HL-60 (cell line): Measurements from ENCODE around the gene KRT73.

Experiments used
- DNase-seq, 2 experiments: peaks; one replicate each; pipeline ENCODE4 v3.0.0-alpha.2; 2010 to 2020; ENCODE audit warnings: low read depth in 1 of 2, low spot score in 1 of 2
- H3K27ac ChIP-seq: fragments of 250-450 bp; sonication (Bioruptor Pico); replicated peaks from 2 replicates; pipeline ENCODE4 v1.5.1; 2020; ENCODE audit warnings: mild to moderate bottlenecking, moderate library complexity
- H3K27me3 ChIP-seq: fragments of 250-450 bp; sonication (Bioruptor Pico); 2 replicates; pipeline ENCODE4 v1.5.1; 2021; ENCODE audit warnings: mild to moderate bottlenecking, moderate library complexity; ENCODE audit not compliant: insufficient read depth, poor library complexity, severe bottlenecking
- H3K4me3 ChIP-seq: replicated peaks from 2 replicates; pipeline ENCODE4 v1.5.1; 2011; ENCODE audit warnings: mild to moderate bottlenecking, control low read depth, low read length; ENCODE audit not compliant: insufficient read depth
- GABPA ChIP-seq: IDR thresholded peaks from 2 replicates; pipeline ENCODE4 v1.6.1; 2012; ENCODE audit warnings: low read depth
- POLR2AphosphoS5 ChIP-seq: IDR thresholded peaks from 2 replicates; pipeline ENCODE4 v1.6.1; 2012; ENCODE audit warnings: low read depth
- SPI1 ChIP-seq: IDR thresholded peaks from 2 replicates; pipeline ENCODE4 v1.6.1; 2012; ENCODE audit warnings: low read depth, mild to moderate bottlenecking, borderline replicate concordance
- TF ChIP-seq, protein P1 (sequence below): IDR thresholded peaks from 2 replicates; pipeline ENCODE4 v1.6.1; 2012; ENCODE audit warnings: low read depth; ENCODE audit not compliant: insufficient replicate concordance
- TF ChIP-seq, protein P2 (sequence below): IDR thresholded peaks from one replicate; pipeline ENCODE4 v1.5.1; 2011; ENCODE audit warnings: low read length, control low read depth, inconsistent platforms; ENCODE audit not compliant: insufficient read depth

Gene KRT73

DNA sequence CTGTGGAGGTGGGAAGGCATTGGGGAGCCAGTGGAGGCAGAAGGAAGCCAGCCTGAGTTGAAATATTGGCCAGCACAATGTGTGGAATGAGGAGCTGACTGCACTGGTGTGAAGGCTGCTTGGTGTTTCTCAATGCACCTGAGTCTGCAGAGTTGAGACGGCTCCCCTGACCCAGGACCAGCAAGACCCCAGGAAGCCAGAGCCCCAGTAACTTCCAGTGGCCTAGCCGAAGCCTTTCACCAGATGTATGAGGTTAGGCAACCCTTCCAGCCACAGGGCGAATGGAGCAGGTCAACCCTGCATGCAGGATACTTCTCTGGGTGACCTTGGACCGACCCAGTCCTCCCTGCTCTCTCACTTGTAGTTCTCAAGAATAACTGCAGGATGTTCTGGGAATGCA lies 12.9 kb upstream of the KRT73 start:
- TF ChIP-seq, protein P1, sequence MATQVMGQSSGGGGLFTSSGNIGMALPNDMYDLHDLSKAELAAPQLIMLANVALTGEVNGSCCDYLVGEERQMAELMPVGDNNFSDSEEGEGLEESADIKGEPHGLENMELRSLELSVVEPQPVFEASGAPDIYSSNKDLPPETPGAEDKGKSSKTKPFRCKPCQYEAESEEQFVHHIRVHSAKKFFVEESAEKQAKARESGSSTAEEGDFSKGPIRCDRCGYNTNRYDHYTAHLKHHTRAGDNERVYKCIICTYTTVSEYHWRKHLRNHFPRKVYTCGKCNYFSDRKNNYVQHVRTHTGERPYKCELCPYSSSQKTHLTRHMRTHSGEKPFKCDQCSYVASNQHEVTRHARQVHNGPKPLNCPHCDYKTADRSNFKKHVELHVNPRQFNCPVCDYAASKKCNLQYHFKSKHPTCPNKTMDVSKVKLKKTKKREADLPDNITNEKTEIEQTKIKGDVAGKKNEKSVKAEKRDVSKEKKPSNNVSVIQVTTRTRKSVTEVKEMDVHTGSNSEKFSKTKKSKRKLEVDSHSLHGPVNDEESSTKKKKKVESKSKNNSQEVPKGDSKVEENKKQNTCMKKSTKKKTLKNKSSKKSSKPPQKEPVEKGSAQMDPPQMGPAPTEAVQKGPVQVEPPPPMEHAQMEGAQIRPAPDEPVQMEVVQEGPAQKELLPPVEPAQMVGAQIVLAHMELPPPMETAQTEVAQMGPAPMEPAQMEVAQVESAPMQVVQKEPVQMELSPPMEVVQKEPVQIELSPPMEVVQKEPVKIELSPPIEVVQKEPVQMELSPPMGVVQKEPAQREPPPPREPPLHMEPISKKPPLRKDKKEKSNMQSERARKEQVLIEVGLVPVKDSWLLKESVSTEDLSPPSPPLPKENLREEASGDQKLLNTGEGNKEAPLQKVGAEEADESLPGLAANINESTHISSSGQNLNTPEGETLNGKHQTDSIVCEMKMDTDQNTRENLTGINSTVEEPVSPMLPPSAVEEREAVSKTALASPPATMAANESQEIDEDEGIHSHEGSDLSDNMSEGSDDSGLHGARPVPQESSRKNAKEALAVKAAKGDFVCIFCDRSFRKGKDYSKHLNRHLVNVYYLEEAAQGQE, result no peak
- TF ChIP-seq SPI1 (no peak), GABPA (no peak), POLR2AphosphoS5 (no peak)
- TF ChIP-seq, protein P2, sequence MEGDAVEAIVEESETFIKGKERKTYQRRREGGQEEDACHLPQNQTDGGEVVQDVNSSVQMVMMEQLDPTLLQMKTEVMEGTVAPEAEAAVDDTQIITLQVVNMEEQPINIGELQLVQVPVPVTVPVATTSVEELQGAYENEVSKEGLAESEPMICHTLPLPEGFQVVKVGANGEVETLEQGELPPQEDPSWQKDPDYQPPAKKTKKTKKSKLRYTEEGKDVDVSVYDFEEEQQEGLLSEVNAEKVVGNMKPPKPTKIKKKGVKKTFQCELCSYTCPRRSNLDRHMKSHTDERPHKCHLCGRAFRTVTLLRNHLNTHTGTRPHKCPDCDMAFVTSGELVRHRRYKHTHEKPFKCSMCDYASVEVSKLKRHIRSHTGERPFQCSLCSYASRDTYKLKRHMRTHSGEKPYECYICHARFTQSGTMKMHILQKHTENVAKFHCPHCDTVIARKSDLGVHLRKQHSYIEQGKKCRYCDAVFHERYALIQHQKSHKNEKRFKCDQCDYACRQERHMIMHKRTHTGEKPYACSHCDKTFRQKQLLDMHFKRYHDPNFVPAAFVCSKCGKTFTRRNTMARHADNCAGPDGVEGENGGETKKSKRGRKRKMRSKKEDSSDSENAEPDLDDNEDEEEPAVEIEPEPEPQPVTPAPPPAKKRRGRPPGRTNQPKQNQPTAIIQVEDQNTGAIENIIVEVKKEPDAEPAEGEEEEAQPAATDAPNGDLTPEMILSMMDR, result no peak
- Histone ChIP-seq H3K27me3 (no peaks in the 10 kb centered on the region), H3K27ac (no peak overlapping the region), H3K4me3 (no peak overlapping the region)
- no peak for DNase-seq

DNA sequence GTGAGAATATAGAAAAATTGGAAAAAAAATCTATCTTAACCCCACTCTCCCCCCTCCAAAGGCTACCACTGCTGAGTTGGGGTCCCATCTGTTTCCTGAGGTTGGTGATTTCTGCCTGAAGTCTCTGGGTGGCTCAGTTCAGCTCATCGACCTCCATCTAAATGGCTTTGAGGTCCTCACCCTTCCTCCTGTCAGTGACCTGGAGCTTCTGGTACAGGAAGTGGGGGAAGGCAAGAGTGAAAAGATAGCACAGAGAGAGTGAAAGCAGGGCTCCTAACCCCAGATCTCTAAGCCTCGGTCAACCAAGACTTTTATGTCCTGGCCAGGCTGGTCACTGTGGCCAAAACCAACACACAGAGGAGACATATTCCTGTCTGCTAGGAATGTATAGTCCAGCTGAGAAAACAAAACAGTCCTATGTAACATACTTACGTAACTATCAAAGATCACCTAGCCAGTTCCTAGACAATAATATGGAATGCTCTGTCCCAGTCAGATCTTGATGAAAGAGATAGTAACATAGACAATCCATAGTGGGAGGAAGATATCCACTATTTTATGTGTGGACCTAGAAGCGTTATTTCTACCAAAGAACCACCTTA lies 12.3 kb upstream of the KRT73 start:
- Histone ChIP-seq H3K4me3 (no peak overlapping the region), H3K27ac (no peak overlapping the region), H3K27me3 (no peaks in the 10 kb centered on the region)
- TF ChIP-seq POLR2AphosphoS5 (no peak), GABPA (no peak), SPI1 (no peak)
- TF ChIP-seq, protein P2, result no peak
- TF ChIP-seq, protein P1, result no peak
- no peak for DNase-seq

DNA sequence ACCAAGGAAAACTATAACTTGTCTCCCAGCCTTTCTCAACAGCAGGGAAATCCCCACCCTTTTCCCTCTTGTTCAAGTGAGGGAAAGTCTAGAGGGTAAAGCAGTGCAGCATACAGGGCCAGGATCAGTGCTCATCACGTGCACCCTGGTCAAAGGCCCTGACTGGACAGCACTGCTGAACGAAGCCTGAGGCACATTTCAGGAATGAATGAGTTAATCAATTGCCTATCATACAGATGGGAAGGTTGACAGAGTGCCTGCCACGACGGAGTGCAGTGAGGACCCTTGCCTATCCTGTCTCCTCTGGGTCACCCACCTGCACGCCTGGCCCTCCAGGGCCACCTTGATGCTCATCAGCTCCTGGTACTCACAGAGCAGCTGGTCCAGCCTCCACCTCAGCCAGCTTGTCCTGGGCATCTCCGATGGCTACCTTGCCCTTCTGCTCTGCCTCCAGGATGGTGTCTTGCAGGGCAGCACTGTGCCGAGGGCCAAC lies 11.7 kb upstream of the KRT73 start:
- Histone ChIP-seq H3K27ac (no peak overlapping the region), H3K27me3 (no peaks in the 10 kb centered on the region), H3K4me3 (no peak overlapping the region)
- TF ChIP-seq, protein P2, result no peak
- no peak for TF ChIP-seq POLR2AphosphoS5
- TF ChIP-seq, protein P1, result no peak
- no peak for TF ChIP-seq GABPA
- TF ChIP-seq SPI1, result no peak
- DNase-seq, result no peak
